B cell (primary cell): ENCODE data around the gene CD4. TPM values are rescaled to one million over a fixed set of nuclear protein-coding genes. Genes with fewer than 3 reads are reported as not detected.

ENCODE experiments used
- ATAC-seq: fragments of 200-7000 bp; cut with Tn5 transposase; one replicate; pipeline ENCODE4 v1.10.0; 2021; ENCODE audit warnings: low read depth, mild to moderate bottlenecking, moderate number of reproducible peaks, moderate library complexity
- CTCF ChIA-PET: fragments of 350-600 bp; sonication (Branson Sonifier 250); formaldehyde crosslinking; loops from one replicate; lab custom pipeline; 2021; ENCODE audit warnings: antibody characterized with exemption, inconsistent platforms; lab: Charles Lee
- POLR2A ChIA-PET: fragments of 350-600 bp; sonication (Branson Sonifier 250); formaldehyde crosslinking; loops from one replicate; lab custom pipeline; 2021; ENCODE audit warnings: antibody characterized with exemption; lab: Charles Lee
- DNase-seq: peaks from one replicate; pipeline ENCODE4 v3.0.0; 2013
- H2AFZ ChIP-seq: 2 replicates; pipeline ENCODE4 v1.6.1; 2012; ENCODE audit warnings: mild to moderate bottlenecking, low read depth, low read length; ENCODE audit not compliant: insufficient read depth, poor library complexity, severe bottlenecking
- H3K27ac ChIP-seq, 2 donors: 1 replicate in 1 of 2; 2 replicates in 1 of 2; pipeline ENCODE4 v1.5.1; 2012 to 2013; ENCODE audit warnings: low read length in 2 of 2, mild to moderate bottlenecking in 2 of 2, moderate library complexity in 1 of 2
- H3K27me3 ChIP-seq, 4 experiments: fragments of 200-600 bp in 1 of 4; sonication (generic) in 1 of 4; replicated peaks in 1 of 4; 1 replicate in 2 of 4; 2 replicates in 2 of 4; pipeline versions ENCODE4 v1.6.1 to v1.7.0; 2013 to 2016; ENCODE audit warnings: low read length in 3 of 4, mild to moderate bottlenecking in 2 of 4, mixed read lengths in 1 of 4, moderate library complexity in 1 of 4; ENCODE audit not compliant: insufficient read depth in 4 of 4, control insufficient read depth in 3 of 4; ENCODE audit errors: control extremely low read depth in 1 of 4
- H3K36me3 ChIP-seq, 2 experiments: replicated peaks in 1 of 2; 1 replicate in 1 of 2; 2 replicates in 1 of 2; pipeline versions ENCODE4 v1.6.1 to v1.7.1; 2013; ENCODE audit warnings: low read length in 1 of 2; ENCODE audit not compliant: insufficient read depth in 2 of 2, control insufficient read depth in 1 of 2; ENCODE audit errors: control extremely low read depth in 1 of 2, extremely low read depth in 1 of 2
- H3K4me1 ChIP-seq, 2 donors: fragments of 200-600 bp in 1 of 2; sonication (generic) in 1 of 2; 1 replicate in 1 of 2; 2 replicates in 1 of 2; pipeline versions ENCODE4 v1.5.1 to v1.6.1; 2013 to 2017; ENCODE audit warnings: low read length in 2 of 2; ENCODE audit not compliant: control insufficient read depth in 2 of 2, insufficient read depth in 2 of 2
- H3K4me2 ChIP-seq: replicated peaks from 2 replicates; pipeline ENCODE3; 2012; ENCODE audit warnings: mild to moderate bottlenecking, low read depth, low read length; ENCODE audit not compliant: poor library complexity, severe bottlenecking
- H3K4me3 ChIP-seq, 5 experiments: fragments of 200-600 bp in 1 of 5; sonication (generic) in 1 of 5; 1 replicate in 3 of 5; 2 replicates in 2 of 5; pipeline versions ENCODE4 v1.5.1 to v1.7.0; 2011 to 2016; ENCODE audit warnings: low read length in 4 of 5, mild to moderate bottlenecking in 4 of 5, low read depth in 2 of 5, control low read depth in 1 of 5, moderate library complexity in 1 of 5; ENCODE audit not compliant: insufficient read depth in 1 of 5; ENCODE audit errors: control extremely low read depth in 1 of 5, extremely low read depth in 1 of 5
- H3K79me2 ChIP-seq: fragments of 200-600 bp; sonication (generic); one replicate; pipeline ENCODE4 v1.6.0; 2016; ENCODE audit warnings: low read length; ENCODE audit not compliant: control insufficient read depth, insufficient read depth
- H3K9ac ChIP-seq: fragments of 200-600 bp; sonication (generic); 2 replicates; pipeline ENCODE4 v1.6.1; 2017; ENCODE audit warnings: mild to moderate bottlenecking, low read length, moderate library complexity
- H3K9me3 ChIP-seq, 3 donors: one replicate each; pipeline versions ENCODE4 v1.6.1 to v1.7.1; 2013; ENCODE audit warnings: low read length in 2 of 3; ENCODE audit not compliant: control insufficient read depth in 2 of 3, insufficient read depth in 1 of 3; ENCODE audit errors: control extremely low read depth in 1 of 3
- H4K20me1 ChIP-seq: 2 replicates; pipeline ENCODE4 v1.6.0; 2012; ENCODE audit warnings: mild to moderate bottlenecking, low read length; ENCODE audit not compliant: insufficient read depth, control insufficient read depth, poor library complexity, severe bottlenecking
- H3K27ac Mint-ChIP-seq: one replicate; pipeline ENCODE4 v1.8.0; 2021; ENCODE audit warnings: mixed read lengths
- H3K27me3 Mint-ChIP-seq: one replicate; pipeline ENCODE4 v1.8.0; 2021; ENCODE audit warnings: mixed read lengths
- H3K4me1 Mint-ChIP-seq: one replicate; pipeline ENCODE4 v1.8.0; 2021; ENCODE audit warnings: mixed read lengths
- H3K4me3 Mint-ChIP-seq: one replicate; pipeline ENCODE4 v1.8.0; 2021; ENCODE audit warnings: mixed read lengths
- H3K9me3 Mint-ChIP-seq: one replicate; pipeline ENCODE4 v1.8.0; 2022; ENCODE audit warnings: mixed read lengths; ENCODE audit not compliant: insufficient read depth
- CTCF ChIP-seq: fragments of 200-600 bp; IDR thresholded peaks from one replicate; pipeline ENCODE4 v1.8.0; 2022; ENCODE audit warnings: antibody characterized with exemption, mild to moderate bottlenecking
- EZH2 ChIP-seq: IDR thresholded peaks from 2 replicates; pipeline ENCODE4 v1.6.1; 2012; ENCODE audit warnings: borderline replicate concordance, low read depth, mild to moderate bottlenecking, moderate library complexity, low read length; ENCODE audit not compliant: insufficient read depth, poor library complexity, severe bottlenecking
- WGBS: methylation state at CpG from one replicate; pipeline ENCODE4 v1.1.5; 2013; ENCODE audit warnings: missing lambda C conversion rate; ENCODE audit not compliant: insufficient coverage; 5-methylcytosine and 5-hydroxymethylcytosine counted together
- intact Hi-C: fragments of 100-400 bp; cut with micrococcal nuclease; formaldehyde crosslinking; loops from one replicate; pipeline ENCODE4 v1.10.0; 2022
- polyA plus RNA-seq: library from polyadenylated mRNA; depleted of rRNA; stranded (reverse); fragments of >200 nt; gene quantifications from 2 replicates; pipeline ENCODE4 v1.2.3, GENCODE V29; 2012
- total RNA-seq, 2 donors: library from RNA; stranded (reverse); fragments of 120-200 nt in 1 of 2; gene quantifications; 1 replicate in 1 of 2; 2 replicates in 1 of 2; pipeline versions ENCODE4 v1.2.3 to v1.2.4, GENCODE V29; 2013 to 2022

Gene CD4
- total and polyA plus RNA-seq, 2 donors (not counting 1 experiment from before 2014, with no cell fraction given), result 0.49 to 2.2 TPM

- no peak overlapping the region for H2AFZ ChIP-seq
- H3K9ac ChIP-seq, result no peak overlapping the region
- 63% methylated on average over 1 of the region's 5 CpGs for WGBS
- intact Hi-C loops, result loop anchor here (1.0 kb wide), 2 partner anchors 16 to 82 kb away; partner anchors contain the start of genes CDCA3 and MLF2
- no peak overlapping the region for H3K4me3 Mint-ChIP-seq
- no peak overlapping the region for H3K27ac Mint-ChIP-seq
- POLR2A ChIA-PET, result no interaction called here
- H3K4me3 ChIP-seq, result no peak overlapping the region
- H3K9me3 Mint-ChIP-seq, result no peaks in the 10 kb centered on the region
- no peak for TF ChIP-seq EZH2
- no peak for TF ChIP-seq CTCF
- peaks cover 0 to 3% (median 0%) of the 10 kb centered on the region in 3 donors for H3K9me3 ChIP-seq
- peaks cover 29% of the 10 kb centered on the region for H3K27me3 Mint-ChIP-seq
- H3K36me3 ChIP-seq, result no peaks in the 10 kb centered on the region
- DNase-seq (no peak), ATAC-seq (no peak)
- H3K27ac ChIP-seq, result no peak overlapping the region
- H4K20me1 ChIP-seq, result no peaks in the 10 kb centered on the region
- H3K4me2 ChIP-seq, result no peak overlapping the region
- H3K79me2 ChIP-seq, result no peaks in the 10 kb centered on the region
- H3K27me3 ChIP-seq, result peaks cover 0 to 24% (median 4%) of the 10 kb centered on the region in 4 experiments
- H3K4me1 Mint-ChIP-seq, result peaks cover 12% of the 10 kb centered on the region
- CTCF ChIA-PET, result interaction anchor here (0.6 to 3.8 kb wide), 16 partner anchors 9 to 402 kb away, joined by 3 to 31 read pairs (median 4); partner anchors contain the start of genes CDCA3, MLF2, SPSB2 and TPI1
- H3K4me1 ChIP-seq, result peaks cover 0 to 17% of the 10 kb centered on the region in 2 donors
Measured at GRCh38 chr12:6834873-6835272, 45.5 kb downstream of the CD4 start.

- Mint-ChIP-seq H3K4me1 (peaks cover 17% of the 10 kb centered on the region), H3K9me3 (no peaks in the 10 kb centered on the region), H3K4me3 (no peak overlapping the region), H3K27ac (no peak overlapping the region), H3K27me3 (peaks cover 11% of the 10 kb centered on the region)
- H4K20me1 ChIP-seq, result no peaks in the 10 kb centered on the region
- peaks cover 0 to 24% of the 10 kb centered on the region in 2 donors for H3K4me1 ChIP-seq
- TF ChIP-seq EZH2 (no peak), CTCF (no peak)
- H3K27ac ChIP-seq, result no peak overlapping the region
- H3K79me2 ChIP-seq, result no peaks in the 10 kb centered on the region
- no peak overlapping the region for H2AFZ ChIP-seq
- ChIA-PET CTCF (interaction anchor here (0.9 to 3.8 kb wide), 11 partner anchors 12 to 265 kb away, joined by 3 to 31 read pairs (median 4); partner anchors contain the start of genes MLF2, SPSB2, TPI1 and USP5), POLR2A (interaction anchor here (0.5 to 1.5 kb wide), 3 partner anchors 15 to 147 kb away, joined by 3 to 10 read pairs (median 6); partner anchors contain the start of genes USP5 and ZNF384)
- no peak overlapping the region for H3K4me2 ChIP-seq
- H3K27me3 ChIP-seq, result peaks cover 0 to 6% (median 0%) of the 10 kb centered on the region in 4 experiments
- no peak for DNase-seq
- peaks cover 0 to 3% (median 0%) of the 10 kb centered on the region in 3 donors for H3K9me3 ChIP-seq
- H3K9ac ChIP-seq, result no peak overlapping the region
- no peaks in the 10 kb centered on the region for H3K36me3 ChIP-seq
- no peak for ATAC-seq
- intact Hi-C loops, result no loop called here
- whole genome bisulfite sequencing, result 92% methylated on average over 16 of the region's 16 CpGs
- H3K4me3 ChIP-seq, result no peak overlapping the region
Measured at GRCh38 chr12:6836851-6837250, 47.5 kb downstream of the CD4 start.
